Myocyte (in vitro differentiated cells): ENCODE measurements around the gene BMAL1. TPM values are rescaled to one million over a fixed set of nuclear protein-coding genes. Genes with fewer than 3 reads are reported as not detected.

Source experiments
- DNase-seq: peaks from one replicate; pipeline ENCODE4 v3.0.0-alpha.2; 2012; ENCODE audit warnings: low read depth
- total RNA-seq: library from RNA; depleted of rRNA; stranded (reverse); fragments of >200 nt; gene quantifications from 2 replicates; pipeline ENCODE4 v1.2.3, GENCODE V29; 2014

BMAL1 gene
- total RNA-seq, 1 donor from 2014 or later: 14.4 TPM

DNA sequence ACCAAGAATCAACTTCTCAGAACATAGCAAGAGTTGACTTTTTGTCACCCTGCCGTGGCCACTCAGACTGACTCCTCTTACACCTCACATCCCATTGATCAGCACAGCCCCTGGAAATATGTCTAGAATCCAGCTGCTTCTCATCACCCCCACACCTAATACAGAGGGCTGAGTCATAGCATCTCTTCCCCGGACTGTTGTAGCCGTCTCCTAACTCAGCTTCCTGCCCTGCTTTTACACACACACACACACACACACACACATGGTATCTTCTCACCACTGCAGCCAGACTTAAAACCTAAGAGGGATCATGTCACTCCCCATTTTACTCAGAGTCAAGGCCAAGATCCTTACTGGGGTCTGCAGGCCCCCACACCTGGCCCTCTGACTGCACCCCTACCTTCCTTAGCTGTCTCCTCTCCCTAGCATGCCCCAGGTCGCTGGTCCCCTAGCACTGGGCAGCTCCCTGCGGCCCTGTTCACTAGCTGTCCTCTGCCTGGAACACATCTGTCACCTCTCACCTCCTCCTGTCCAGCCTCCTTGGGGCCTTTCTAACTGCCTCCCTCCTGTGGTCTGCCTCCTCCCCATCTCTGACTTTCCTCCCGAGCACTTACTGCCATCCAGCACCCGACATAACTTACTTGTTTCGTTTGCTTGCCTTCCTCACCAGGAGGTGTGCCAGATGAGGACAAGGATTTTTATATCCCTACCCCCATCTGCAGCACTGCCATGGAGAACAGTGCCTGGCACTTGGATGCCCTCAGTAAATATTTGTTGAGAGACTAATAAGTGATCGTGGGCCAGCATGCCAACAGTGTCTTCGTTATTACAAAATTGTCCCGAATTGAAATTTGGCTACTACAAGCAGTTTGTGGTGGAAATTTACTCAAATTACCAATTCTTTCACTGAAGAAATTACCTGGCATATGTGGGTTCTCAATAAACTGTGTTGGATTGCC is 61.9 kb downstream of the BMAL1 start:
- DNase-seq: peak; percentile 61

DNA sequence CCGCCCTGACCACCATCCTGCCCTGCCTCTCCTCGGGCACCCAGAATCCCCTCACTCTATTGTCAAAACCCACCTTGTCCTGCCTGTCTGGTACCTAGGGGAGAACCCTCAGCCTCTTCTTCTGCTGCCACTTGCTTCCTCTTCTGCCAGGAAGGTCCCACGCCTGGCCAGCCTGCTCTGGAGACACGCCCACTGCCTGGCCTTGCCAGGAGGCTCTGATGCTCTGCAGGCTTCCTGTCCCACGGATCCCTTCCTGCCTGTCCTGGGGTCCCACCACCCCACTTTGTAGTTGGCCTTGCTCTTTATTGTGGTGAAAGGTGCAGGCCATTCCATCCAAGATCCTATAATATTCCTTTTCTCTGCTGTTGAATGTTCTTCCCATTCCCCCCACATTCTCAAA is 63.4 kb downstream of the BMAL1 start:
- DNase-seq: no peak

DNA sequence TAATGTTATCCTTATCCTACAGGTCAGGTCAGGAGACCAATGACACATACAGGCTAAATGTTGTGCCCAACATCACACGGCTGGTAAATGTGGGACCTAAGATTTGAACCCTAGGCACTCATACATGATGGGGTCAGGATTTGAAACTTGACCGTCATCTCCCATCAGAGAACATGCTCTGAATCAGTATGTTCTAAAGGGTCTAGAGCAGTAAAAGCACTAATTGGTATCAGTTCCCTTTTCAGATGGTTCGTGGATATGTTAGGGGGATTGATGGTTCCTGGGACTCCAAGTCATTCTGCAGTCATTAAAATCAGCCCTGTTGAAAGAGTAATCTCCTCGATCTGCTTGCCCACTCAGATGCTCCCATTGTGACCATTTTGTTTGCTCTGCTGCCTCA is 65.5 kb downstream of the BMAL1 start:
- no peak for DNase-seq

DNA sequence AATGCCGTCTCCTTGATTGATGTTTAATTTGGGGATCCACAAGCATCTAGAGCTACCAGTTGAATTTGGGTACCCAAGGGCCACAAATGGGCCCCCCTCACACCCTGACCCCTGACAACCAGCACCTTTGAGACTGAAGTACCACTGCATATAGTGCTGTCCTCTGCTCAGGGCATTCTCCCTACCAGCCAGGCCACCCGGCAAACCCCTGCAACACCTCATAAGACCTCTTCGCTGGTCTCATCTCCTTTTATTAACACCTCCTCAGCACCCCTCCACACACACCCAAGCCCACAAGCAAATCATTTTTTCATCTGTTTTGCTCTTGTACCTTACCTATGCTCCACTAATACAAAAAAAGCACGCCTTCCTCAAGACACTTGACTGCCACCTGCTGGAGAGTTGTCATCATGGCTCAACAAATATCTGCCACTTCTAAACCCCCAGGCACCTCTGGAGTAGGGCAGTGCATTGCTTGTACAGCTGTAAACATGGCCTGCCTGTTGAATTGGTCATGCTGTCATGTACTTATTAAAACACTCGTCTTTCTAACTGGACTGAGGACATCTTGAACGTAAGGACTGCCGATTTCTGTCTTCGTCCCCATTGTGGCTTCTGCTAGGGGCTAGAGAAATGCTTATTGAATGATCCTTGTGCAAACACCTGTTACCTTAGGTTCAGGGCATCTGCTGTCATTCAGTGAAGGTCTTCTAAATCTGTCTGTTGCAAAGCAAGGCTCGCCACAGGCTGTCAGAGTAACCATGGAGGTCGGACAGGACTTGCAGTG is 66.5 kb downstream of the BMAL1 start:
- peak; percentile 85 for DNase-seq

DNA sequence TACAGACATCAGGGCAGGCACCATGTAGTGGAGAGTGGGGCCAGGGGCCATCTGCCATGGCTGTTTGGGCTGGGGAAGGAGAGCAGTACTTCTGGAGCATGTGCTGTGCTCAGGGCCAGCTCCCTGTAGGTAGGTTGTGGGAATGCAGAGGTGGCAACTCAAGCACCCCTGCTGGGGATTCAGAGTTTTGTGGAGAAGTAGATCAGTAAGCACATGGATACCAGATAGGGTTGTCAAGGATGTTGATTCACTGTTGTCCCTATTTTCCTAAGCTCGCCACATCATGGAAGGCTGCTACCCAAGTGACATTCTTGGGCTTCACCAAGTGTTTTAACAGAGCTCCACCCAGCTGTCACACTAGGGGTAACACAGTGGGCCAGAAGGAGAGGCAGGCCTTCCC is 67.2 kb downstream of the BMAL1 start:
- no peak for DNase-seq

DNA sequence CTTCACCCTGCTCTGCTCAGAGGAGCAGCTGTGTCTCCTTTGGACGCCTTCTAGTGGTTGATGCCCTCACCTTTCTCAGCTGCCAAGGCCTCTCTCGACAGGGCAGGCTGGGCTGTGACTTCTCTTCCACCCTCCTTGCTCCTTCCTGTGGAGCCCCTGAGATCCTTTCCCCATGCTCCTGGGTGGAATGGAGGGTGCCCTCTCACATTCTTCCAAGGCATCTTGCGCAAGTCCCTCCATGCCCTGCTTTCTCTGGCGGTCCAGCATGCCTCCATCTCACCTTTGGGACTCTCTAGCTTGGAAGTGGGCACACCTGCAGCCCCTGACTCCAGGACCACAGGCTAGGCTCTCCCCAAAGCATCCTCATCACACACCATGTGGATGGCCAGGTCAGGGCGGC is 68.9 kb downstream of the BMAL1 start:
- DNase-seq: no peak

DNA sequence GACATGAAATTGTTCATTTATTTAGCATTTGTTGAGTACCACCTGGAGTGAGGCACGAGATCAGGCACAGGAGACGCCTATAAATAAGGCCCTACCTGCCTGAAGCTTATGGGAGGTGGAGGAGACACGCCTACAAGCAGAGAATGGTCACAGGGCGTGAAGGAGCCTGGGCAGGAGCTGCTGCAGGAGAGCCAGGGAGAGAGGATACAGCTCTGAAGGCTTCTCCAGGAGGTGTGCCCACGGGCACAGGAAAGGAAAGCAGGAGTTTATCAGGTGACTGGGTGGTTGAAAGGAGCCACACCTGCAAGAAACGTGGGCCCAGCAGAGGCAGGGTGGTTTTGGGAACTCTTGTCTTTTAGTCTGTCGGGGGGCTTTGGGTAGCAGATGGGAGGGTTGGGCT is 70.3 kb downstream of the BMAL1 start:
- no peak for DNase-seq

DNA sequence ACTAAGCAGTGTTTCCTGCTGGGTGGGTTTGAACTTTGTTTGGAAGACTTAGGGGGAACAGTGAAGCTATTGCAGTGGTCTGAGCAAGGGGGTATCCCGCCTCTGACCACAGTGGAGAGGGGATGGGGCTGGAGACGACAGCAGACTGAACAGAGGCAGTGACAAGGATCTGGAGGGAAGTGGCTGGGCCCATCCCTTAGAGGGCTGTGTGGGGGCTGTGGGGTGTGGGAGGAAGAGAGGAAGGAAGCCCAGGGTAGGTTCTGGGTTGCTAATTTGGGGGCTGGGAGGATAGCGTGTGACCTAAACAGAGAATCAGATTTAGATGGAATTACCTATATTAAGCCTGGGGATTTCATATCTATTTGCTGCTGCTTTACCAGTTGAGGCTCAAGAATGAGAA is 70.7 kb downstream of the BMAL1 start:
- no peak for DNase-seq

DNA sequence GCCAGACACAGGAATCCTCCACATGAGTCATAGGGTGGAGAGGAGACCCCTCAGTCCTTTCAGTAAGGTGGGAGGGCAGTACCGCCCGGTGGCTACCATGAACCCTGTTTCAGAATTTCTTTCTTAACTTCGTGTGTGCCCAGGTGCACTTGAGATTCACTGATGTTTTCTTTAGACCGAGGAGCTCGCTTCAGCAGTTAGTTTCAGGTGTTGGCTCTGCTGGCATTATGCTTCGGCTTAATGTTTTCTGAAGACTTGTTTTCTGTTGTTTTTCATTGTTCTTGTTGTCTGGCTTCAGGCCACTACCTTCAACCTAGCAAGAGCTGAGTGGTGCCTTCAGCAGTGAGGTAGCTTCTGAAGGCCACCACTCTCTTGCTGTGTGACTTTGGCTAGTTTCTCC is 71.5 kb downstream of the BMAL1 start:
- DNase-seq: no peak

DNA sequence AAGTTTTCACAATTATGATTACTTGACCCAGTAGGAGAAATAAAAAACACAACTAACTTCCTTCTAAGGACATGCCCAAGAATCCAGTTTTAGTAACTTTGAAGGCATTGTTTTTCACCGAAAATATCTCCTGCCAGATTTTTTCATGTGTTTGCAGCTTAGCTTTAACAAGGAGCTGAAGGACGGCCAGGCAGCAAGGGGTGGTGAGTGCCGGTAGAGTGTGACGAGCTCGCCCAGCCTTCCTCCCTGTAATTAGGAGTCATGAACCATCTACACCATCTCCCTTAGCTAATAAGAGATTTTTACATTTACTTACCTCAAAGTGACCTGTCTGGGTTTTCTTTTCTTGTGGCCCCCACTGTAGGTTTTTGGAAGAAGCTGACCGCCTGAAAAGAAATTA is 72.0 kb downstream of the BMAL1 start:
- no peak for DNase-seq

DNA sequence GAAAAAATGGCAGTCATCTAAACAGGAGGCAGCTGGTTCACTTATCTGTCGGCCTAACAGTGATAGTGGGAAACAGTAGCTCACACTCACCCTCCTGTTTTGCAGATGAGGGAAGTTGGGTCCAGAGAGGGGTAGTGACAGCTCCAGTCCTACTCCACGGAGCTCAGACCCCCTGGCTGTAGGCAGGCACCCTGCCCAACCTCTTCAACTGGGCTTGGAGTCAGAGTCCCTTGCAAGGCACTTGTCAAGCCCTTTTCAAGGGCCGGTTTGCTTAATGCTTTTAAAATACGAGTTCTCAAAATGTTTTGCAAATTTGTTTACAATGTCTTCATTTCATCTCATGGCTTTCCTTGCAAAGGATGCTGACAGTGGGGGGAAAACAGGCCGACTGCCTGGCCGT is 75.1 kb downstream of the BMAL1 start:
- DNase-seq: no peak

DNA sequence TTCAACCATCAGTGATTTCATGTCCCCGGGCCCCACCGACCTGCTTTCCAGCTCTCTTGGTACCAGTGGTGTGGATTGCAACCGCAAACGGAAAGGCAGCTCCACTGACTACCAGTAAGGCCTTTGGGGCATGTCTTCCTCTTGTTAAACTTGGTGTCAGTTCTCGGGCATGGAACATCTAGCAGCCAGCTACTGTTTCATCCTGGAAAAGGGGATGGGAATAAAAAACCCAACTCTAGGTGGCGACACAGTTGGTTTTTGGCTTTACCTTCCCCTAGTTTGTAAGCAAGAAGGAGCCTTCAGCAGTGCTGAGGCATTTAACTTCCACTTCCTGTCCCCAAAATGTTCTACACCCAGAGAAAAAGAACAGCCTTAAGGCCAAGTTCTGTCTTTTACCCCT is 76.7 kb downstream of the BMAL1 start:
- peak; percentile 28 for DNase-seq

DNA sequence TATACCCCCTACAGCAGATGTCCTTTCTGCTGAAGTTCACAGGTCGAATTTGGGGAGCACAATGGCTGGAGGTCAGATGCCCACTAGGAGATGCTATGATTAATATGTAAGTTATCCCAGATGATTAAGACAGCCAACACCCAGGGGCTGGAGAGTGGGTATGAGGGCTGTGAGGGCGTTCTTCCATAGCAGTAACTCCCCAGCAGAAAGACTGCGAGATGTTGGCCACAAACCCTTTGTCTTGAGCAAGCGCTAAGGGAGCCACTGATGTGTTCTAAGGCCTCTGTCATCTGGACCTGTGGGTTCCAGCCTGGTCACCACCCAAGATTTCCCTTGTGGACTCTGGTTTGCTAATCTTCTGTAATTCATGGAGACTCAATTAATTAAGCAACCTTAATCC is 77.6 kb downstream of the BMAL1 start:
- no peak for DNase-seq

DNA sequence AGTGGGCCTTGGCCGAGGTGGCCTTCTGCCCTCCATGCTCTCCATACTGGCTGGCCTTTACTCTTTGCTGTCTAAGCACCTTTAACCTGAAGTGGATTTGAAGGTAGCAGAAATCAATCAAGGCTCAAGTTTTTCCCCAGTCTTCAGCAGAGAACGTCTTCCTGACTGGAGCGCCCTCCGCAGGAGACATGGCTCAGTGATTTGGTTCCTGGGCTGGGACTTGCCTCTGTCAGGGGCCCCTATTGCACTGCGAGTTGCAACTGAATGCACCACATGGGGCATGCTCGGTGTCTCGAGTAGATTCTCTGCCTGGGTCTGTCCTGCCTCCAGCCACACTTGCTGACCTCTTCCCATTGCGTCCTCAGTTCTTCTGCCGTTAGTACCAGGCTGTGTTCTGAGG is 79.6 kb downstream of the BMAL1 start:
- DNase-seq: no peak

DNA sequence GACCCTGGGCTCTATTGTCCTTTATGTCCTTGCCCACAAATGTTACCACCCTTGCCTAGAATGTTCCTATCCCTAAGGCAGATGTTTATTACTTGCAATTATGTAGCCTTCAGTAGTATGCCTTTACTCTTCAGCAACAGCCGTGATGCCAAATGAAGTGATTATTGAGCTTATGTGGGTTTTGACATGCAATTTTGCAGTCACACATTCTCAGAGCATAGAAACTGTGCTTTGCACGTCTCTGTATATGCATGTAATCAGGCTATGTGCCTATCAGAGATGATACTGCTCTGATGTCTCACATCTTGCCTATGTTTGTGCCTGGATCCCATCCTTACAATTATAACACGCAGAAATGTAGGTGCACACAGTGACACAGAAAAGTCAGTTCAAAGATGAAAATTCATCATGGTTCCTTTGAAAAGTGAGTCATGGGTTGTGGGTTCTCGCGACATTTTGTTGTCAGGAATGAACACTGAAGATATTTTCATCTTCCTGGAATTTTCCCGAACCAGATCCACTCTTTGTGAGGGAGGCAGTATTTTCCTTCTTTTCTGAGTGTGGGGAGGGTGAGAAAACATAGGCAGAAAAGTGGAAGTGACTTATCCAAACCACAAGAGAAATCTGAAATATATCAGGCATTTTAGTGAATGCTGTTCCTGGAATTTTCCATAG is 81.1 kb downstream of the BMAL1 start:
- DNase-seq: peak; percentile 42

DNA sequence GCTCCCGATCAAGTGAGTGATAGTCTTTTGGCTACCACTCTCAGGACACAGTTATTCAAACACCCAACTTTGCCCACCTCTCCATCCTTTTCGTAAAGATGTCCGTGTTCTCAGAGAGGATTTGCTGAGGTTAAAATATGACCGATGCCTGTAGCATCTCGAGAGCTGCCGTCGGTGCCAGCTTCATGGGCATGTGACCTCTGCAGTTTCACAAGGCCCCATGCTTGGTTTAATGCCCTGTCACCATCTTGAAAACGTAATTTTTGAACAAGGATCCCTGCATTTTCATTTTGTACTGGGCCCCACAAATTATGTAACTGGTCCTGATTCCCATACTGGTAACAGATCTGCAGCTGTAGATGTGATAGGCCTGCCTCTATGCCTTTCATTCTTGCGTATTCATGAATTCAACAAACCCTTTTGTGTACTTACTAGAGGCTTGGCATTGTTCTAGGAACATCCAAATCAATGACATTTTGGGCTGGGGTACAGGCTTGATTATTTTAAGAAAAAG is 85.1 kb downstream of the BMAL1 start:
- no peak for DNase-seq

DNA sequence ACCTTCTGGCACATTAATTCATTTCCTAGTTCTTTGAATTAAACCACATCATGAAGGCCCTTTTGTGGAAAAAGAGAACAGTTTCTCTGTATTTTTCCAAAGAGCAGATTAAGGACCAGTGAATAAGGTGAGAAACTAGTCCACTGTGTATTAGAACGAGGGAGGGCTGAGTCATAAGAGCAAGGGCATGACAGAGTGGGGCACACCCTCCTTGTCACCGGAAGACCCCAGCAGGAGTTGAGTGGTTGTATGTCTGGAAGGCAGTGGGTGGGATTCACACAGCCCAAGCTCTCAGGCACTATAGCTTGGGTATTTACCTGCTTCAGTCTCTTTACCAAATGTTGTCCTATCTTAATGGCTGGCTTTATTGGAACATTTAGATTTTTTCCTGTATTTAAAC is 86.8 kb downstream of the BMAL1 start:
- DNase-seq: no peak

DNA sequence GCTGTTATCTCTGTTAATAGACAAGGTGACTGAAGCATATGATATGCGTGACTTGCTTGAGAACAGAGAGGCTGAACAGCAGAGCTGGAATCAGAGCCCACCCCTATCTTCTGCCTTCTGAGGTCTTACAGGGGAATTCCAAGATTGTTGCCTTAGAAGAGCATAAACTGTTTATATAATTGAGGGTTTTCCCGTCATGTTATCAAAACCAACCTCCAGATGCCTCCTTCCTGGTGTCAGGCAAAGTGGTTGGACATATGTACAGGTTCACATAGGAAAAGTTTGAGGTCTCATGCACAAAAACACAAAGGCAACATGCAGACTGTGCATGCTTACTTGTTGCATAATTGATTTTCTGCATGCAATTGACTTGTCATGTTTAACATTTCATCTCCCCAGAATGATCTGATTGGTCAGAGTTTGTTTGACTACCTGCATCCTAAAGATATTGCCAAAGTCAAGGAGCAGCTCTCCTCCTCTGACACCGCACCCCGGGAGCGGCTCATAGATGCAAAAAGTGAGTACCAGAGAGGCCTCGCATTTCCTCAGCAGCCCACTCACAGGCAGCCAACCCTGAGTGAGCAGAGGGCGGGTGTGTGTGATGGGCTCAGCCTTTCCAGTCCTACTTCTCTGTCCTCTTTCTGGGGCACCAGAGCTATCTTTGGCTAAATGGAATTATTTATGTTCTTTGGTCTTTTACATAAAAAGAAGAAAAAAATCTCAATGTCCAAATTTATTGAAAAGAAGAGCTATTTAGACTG is 88.9 kb downstream of the BMAL1 start:
- no peak for DNase-seq

DNA sequence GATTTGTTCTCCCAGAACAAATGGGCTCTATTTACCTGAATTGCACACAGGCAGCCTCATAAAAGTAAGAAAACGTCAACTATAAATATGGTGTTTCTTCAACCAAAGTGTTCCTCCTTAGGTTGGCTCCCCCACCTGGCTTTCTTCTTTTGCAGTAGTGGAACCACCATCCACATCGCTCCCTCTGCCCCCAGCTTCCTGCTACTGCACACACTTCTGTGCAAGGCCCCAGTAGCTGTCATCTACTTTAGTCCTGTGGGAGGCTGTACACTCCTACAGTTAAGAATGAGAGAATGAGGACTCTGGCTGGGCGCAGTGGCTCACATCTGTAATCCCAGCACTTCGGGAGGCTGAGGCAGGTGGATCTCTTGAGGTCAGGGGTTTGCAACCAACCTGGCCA is 89.5 kb downstream of the BMAL1 start:
- no peak for DNase-seq

DNA sequence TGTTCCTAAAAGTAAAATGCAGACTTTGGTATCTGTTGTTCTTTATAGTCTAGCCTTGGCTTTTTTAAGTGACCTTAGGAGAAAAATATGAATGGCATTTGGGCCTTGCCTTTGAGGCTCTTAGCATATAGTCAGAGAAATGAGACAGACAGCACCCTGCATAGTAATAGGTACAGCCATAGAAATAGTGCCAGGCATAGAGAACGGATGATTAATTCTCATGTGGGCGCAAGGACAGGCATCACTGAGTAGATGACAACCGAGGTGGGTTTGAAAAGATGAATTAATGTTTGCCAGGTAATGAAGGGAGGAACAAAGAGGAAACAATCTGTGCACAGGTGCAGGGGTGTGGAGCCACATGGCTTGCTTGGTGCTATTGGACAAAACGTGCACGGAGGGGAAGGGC is 90.5 kb downstream of the BMAL1 start:
- peak; percentile 17 for DNase-seq

DNA sequence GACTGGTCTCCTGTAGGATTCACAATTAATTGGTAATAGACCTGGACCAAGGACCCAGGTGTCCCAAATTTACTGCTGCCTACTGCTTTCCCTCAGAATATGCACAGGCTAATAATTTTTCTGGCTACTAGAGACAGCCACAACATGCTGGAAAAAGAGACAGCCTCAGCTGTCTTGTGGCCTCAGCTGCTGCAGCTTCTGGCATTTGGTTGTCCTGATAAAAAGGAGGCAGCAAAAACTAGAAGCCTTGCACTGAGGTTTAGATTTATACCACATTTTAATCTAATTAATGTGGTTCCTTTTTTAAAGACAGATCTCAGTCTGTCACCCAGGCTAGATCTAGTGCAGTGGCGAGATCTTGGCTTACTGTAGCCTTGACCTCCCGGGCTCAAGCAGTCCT is 95.6 kb downstream of the BMAL1 start:
- peak; percentile 68 for DNase-seq
